B cell (primary cell): ENCODE results near the gene BOC. TPM values are rescaled to one million over a fixed set of nuclear protein-coding genes. Genes with fewer than 3 reads are reported as not detected.

Experiments used
- ATAC-seq: fragments of 200-7000 bp; cut with Tn5 transposase; one replicate; pipeline ENCODE4 v1.10.0; 2021; ENCODE audit warnings: low read depth, mild to moderate bottlenecking, moderate number of reproducible peaks, moderate library complexity
- CTCF ChIA-PET: fragments of 350-600 bp; sonication (Branson Sonifier 250); formaldehyde crosslinking; loops from one replicate; lab custom pipeline; 2021; ENCODE audit warnings: antibody characterized with exemption, inconsistent platforms; lab: Charles Lee
- POLR2A ChIA-PET: fragments of 350-600 bp; sonication (Branson Sonifier 250); formaldehyde crosslinking; loops from one replicate; lab custom pipeline; 2021; ENCODE audit warnings: antibody characterized with exemption; lab: Charles Lee
- DNase-seq: peaks from one replicate; pipeline ENCODE4 v3.0.0; 2013
- H2AFZ ChIP-seq: 2 replicates; pipeline ENCODE4 v1.6.1; 2012; ENCODE audit warnings: mild to moderate bottlenecking, low read depth, low read length; ENCODE audit not compliant: insufficient read depth, poor library complexity, severe bottlenecking
- H3K27ac ChIP-seq, 2 donors: 1 replicate in 1 of 2; 2 replicates in 1 of 2; pipeline ENCODE4 v1.5.1; 2012 to 2013; ENCODE audit warnings: low read length in 2 of 2, mild to moderate bottlenecking in 2 of 2, moderate library complexity in 1 of 2
- H3K27me3 ChIP-seq, 4 experiments: fragments of 200-600 bp in 1 of 4; sonication (generic) in 1 of 4; replicated peaks in 1 of 4; 1 replicate in 2 of 4; 2 replicates in 2 of 4; pipeline versions ENCODE4 v1.6.1 to v1.7.0; 2013 to 2016; ENCODE audit warnings: low read length in 3 of 4, mild to moderate bottlenecking in 2 of 4, mixed read lengths in 1 of 4, moderate library complexity in 1 of 4; ENCODE audit not compliant: insufficient read depth in 4 of 4, control insufficient read depth in 3 of 4; ENCODE audit errors: control extremely low read depth in 1 of 4
- H3K36me3 ChIP-seq, 2 experiments: replicated peaks in 1 of 2; 1 replicate in 1 of 2; 2 replicates in 1 of 2; pipeline versions ENCODE4 v1.6.1 to v1.7.1; 2013; ENCODE audit warnings: low read length in 1 of 2; ENCODE audit not compliant: insufficient read depth in 2 of 2, control insufficient read depth in 1 of 2; ENCODE audit errors: control extremely low read depth in 1 of 2, extremely low read depth in 1 of 2
- H3K4me1 ChIP-seq, 2 donors: fragments of 200-600 bp in 1 of 2; sonication (generic) in 1 of 2; 1 replicate in 1 of 2; 2 replicates in 1 of 2; pipeline versions ENCODE4 v1.5.1 to v1.6.1; 2013 to 2017; ENCODE audit warnings: low read length in 2 of 2; ENCODE audit not compliant: control insufficient read depth in 2 of 2, insufficient read depth in 2 of 2
- H3K4me2 ChIP-seq: replicated peaks from 2 replicates; pipeline ENCODE3; 2012; ENCODE audit warnings: mild to moderate bottlenecking, low read depth, low read length; ENCODE audit not compliant: poor library complexity, severe bottlenecking
- H3K4me3 ChIP-seq, 5 experiments: fragments of 200-600 bp in 1 of 5; sonication (generic) in 1 of 5; 1 replicate in 3 of 5; 2 replicates in 2 of 5; pipeline versions ENCODE4 v1.5.1 to v1.7.0; 2011 to 2016; ENCODE audit warnings: low read length in 4 of 5, mild to moderate bottlenecking in 4 of 5, low read depth in 2 of 5, control low read depth in 1 of 5, moderate library complexity in 1 of 5; ENCODE audit not compliant: insufficient read depth in 1 of 5; ENCODE audit errors: control extremely low read depth in 1 of 5, extremely low read depth in 1 of 5
- H3K79me2 ChIP-seq: fragments of 200-600 bp; sonication (generic); one replicate; pipeline ENCODE4 v1.6.0; 2016; ENCODE audit warnings: low read length; ENCODE audit not compliant: control insufficient read depth, insufficient read depth
- H3K9ac ChIP-seq: fragments of 200-600 bp; sonication (generic); 2 replicates; pipeline ENCODE4 v1.6.1; 2017; ENCODE audit warnings: mild to moderate bottlenecking, low read length, moderate library complexity
- H3K9me3 ChIP-seq, 3 donors: one replicate each; pipeline versions ENCODE4 v1.6.1 to v1.7.1; 2013; ENCODE audit warnings: low read length in 2 of 3; ENCODE audit not compliant: control insufficient read depth in 2 of 3, insufficient read depth in 1 of 3; ENCODE audit errors: control extremely low read depth in 1 of 3
- H4K20me1 ChIP-seq: 2 replicates; pipeline ENCODE4 v1.6.0; 2012; ENCODE audit warnings: mild to moderate bottlenecking, low read length; ENCODE audit not compliant: insufficient read depth, control insufficient read depth, poor library complexity, severe bottlenecking
- H3K27ac Mint-ChIP-seq: one replicate; pipeline ENCODE4 v1.8.0; 2021; ENCODE audit warnings: mixed read lengths
- H3K27me3 Mint-ChIP-seq: one replicate; pipeline ENCODE4 v1.8.0; 2021; ENCODE audit warnings: mixed read lengths
- H3K4me1 Mint-ChIP-seq: one replicate; pipeline ENCODE4 v1.8.0; 2021; ENCODE audit warnings: mixed read lengths
- H3K4me3 Mint-ChIP-seq: one replicate; pipeline ENCODE4 v1.8.0; 2021; ENCODE audit warnings: mixed read lengths
- H3K9me3 Mint-ChIP-seq: one replicate; pipeline ENCODE4 v1.8.0; 2022; ENCODE audit warnings: mixed read lengths; ENCODE audit not compliant: insufficient read depth
- CTCF ChIP-seq: fragments of 200-600 bp; IDR thresholded peaks from one replicate; pipeline ENCODE4 v1.8.0; 2022; ENCODE audit warnings: antibody characterized with exemption, mild to moderate bottlenecking
- EZH2 ChIP-seq: IDR thresholded peaks from 2 replicates; pipeline ENCODE4 v1.6.1; 2012; ENCODE audit warnings: borderline replicate concordance, low read depth, mild to moderate bottlenecking, moderate library complexity, low read length; ENCODE audit not compliant: insufficient read depth, poor library complexity, severe bottlenecking
- WGBS: methylation state at CpG from one replicate; pipeline ENCODE4 v1.1.5; 2013; ENCODE audit warnings: missing lambda C conversion rate; ENCODE audit not compliant: insufficient coverage; 5-methylcytosine and 5-hydroxymethylcytosine counted together
- intact Hi-C: fragments of 100-400 bp; cut with micrococcal nuclease; formaldehyde crosslinking; loops from one replicate; pipeline ENCODE4 v1.10.0; 2022
- polyA plus RNA-seq: library from polyadenylated mRNA; depleted of rRNA; stranded (reverse); fragments of >200 nt; gene quantifications from 2 replicates; pipeline ENCODE4 v1.2.3, GENCODE V29; 2012
- total RNA-seq, 2 donors: library from RNA; stranded (reverse); fragments of 120-200 nt in 1 of 2; gene quantifications; 1 replicate in 1 of 2; 2 replicates in 1 of 2; pipeline versions ENCODE4 v1.2.3 to v1.2.4, GENCODE V29; 2013 to 2022

BOC gene
- total and polyA plus RNA-seq, 2 donors (not counting 1 experiment from before 2014, with no cell fraction given): 0.12 to 2.0 TPM

- H3K36me3 ChIP-seq: no peaks in the 10 kb centered on the region
- peaks cover 7 to 10% of the 10 kb centered on the region in 2 donors for H3K4me1 ChIP-seq
- ATAC-seq (no peak), DNase-seq (no peak)
- intact Hi-C loops: no loop called here
- H3K27ac Mint-ChIP-seq: no peak overlapping the region
- H2AFZ ChIP-seq: no peak overlapping the region
- peaks cover 12% of the 10 kb centered on the region for H3K4me1 Mint-ChIP-seq
- no CpG with 5 or more reads among the region's 2 CpGs for WGBS
- H3K27me3 Mint-ChIP-seq: peaks cover 19% of the 10 kb centered on the region
- no peak for TF ChIP-seq CTCF
- TF ChIP-seq EZH2: no peak
- H3K9ac ChIP-seq: no peak overlapping the region
- H3K27ac ChIP-seq: no peak overlapping the region
- no peaks in the 10 kb centered on the region for H3K9me3 Mint-ChIP-seq
- no peak overlapping the region for H3K4me3 ChIP-seq
- no peak overlapping the region for H3K4me2 ChIP-seq
- no peaks in the 10 kb centered on the region for H3K79me2 ChIP-seq
- H4K20me1 ChIP-seq: no peaks in the 10 kb centered on the region
- no peaks in the 10 kb centered on the region for H3K9me3 ChIP-seq
- ChIA-PET POLR2A (no interaction called here), CTCF (no interaction called here)
- H3K27me3 ChIP-seq: no peaks in the 10 kb centered on the region
- H3K4me3 Mint-ChIP-seq: no peak overlapping the region
Measured at GRCh38 chr3:113259196-113259595, 47.8 kb downstream of the BOC start.

- no peak for ATAC-seq
- H3K9me3 Mint-ChIP-seq: no peaks in the 10 kb centered on the region
- no peaks in the 10 kb centered on the region for H3K4me1 Mint-ChIP-seq
- no peak overlapping the region for H3K27ac Mint-ChIP-seq
- POLR2A ChIA-PET: no interaction called here
- no peak overlapping the region for H3K27ac ChIP-seq
- no peaks in the 10 kb centered on the region for H3K36me3 ChIP-seq
- 62% methylated on average over 4 of the region's 6 CpGs for WGBS
- DNase-seq: no peak
- no peak overlapping the region for H3K4me3 Mint-ChIP-seq
- no peaks in the 10 kb centered on the region for H3K27me3 ChIP-seq
- H3K79me2 ChIP-seq: no peaks in the 10 kb centered on the region
- peaks cover 19% of the 10 kb centered on the region for H3K27me3 Mint-ChIP-seq
- TF ChIP-seq CTCF (no peak), EZH2 (no peak)
- H3K4me2 ChIP-seq: no peak overlapping the region
- intact Hi-C loops: no loop called here
- H2AFZ ChIP-seq: no peak overlapping the region
- H3K9me3 ChIP-seq: no peaks in the 10 kb centered on the region
- CTCF ChIA-PET: no interaction called here
- no peak overlapping the region for H3K9ac ChIP-seq
- H4K20me1 ChIP-seq: no peaks in the 10 kb centered on the region
- no peaks in the 10 kb centered on the region for H3K4me1 ChIP-seq
- no peak overlapping the region for H3K4me3 ChIP-seq
Measured at GRCh38 chr3:113261063-113261625, 49.8 kb downstream of the BOC start.
